NOMO-1 treated with DMSO at 0.1 percent for 48 hours (cell line): ENCODE measurements around the gene ARL6IP4.
A peak's percentile ranks its signal among the peaks of the same experiment; 100 is the strongest.

Source experiments
- DNase-seq: peaks from one replicate; lab custom pipeline; 2025; ENCODE audit not compliant: unreplicated experiment; lab: John Stamatoyannopoulos, UW

ARL6IP4 gene

GRCh38 chr12:122977655-122978392 is 2.7 kb upstream of the ARL6IP4 start:
- DNase-seq = no peak

DNA sequence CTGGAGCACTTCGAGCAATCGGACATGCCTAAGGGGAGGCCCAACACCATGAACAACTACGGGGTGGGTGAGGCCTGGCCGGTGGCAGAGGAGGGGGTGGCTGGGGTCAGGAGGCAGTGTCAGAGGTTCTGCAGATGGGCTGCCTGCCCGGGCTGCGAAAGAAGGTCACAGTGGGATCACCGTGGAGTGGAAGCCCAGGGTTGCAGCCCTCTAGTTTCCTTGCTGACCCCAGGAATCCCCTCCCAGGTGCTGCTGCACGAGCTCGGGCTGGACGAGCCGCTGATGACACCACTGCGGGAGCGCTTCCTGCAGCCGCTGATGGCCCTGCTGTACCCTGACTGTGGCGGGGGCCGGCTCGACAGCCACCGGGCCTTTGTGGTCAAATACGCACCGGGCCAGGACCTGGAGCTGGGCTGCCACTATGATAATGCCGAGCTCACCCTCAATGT is 1.9 kb upstream of the ARL6IP4 start:
- no peak for DNase-seq

DNA sequence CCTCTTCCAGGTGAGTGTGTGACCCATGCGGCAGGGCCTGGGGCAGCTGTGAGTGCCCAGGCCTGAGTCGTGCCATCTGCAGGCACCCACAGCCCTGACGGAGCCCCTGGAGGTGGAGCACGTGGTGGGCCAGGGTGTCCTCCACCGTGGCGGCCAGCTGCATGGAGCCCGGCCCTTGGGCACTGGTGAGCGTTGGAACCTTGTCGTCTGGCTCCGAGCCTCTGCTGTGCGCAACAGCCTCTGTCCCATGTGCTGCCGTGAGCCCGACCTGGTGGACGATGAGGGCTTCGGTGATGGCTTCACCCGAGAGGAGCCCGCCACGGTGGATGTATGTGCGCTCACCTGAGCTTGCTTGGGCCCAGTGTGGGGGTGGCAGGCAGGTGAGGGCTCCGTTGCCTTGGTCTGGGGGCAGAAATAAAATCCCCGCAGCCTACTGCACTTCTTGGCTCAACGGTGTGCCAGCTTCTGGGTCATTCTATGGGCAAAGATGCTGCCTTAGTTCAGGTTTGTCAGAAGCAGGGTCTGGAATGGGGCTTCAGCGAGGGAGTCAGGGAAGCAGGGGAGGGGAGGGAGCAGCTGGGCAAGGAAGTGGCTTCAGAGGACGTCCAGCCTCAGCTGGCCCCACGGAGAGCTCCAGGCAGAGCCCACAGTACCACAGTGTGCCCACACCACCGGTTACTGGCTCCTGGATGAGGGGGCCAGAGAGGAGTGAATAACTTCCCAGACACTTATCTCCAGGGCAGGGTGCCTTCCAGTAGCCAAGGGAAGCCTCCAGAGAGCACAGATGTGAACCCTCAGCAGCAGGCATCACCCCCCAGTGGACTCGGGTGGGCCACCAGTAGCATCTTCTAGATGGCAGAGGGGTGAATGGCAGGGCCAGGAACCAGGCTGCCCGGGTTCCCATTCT is 1.2 kb upstream of the ARL6IP4 start:
- DNase-seq = no peak

DNA sequence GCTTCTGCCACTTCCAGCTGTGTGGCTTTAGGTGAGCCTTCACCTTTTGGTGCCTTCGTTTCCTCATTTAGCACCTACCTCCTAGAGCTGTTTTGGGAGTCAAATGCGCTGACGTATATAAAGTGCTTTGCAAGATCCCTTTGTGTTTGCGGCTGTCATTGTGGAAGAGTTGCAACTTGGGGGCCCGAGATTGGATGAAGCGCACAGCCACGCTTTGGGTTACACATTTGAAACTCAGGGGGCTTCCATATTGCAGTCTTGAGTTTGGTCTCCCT is 636 bp upstream of the ARL6IP4 start:
- DNase-seq = peak; percentile 6

- DNase-seq = no peak
These were observed 573 bp downstream of the ARL6IP4 start for GRCh38 chr12:122981036-122981471.

DNA sequence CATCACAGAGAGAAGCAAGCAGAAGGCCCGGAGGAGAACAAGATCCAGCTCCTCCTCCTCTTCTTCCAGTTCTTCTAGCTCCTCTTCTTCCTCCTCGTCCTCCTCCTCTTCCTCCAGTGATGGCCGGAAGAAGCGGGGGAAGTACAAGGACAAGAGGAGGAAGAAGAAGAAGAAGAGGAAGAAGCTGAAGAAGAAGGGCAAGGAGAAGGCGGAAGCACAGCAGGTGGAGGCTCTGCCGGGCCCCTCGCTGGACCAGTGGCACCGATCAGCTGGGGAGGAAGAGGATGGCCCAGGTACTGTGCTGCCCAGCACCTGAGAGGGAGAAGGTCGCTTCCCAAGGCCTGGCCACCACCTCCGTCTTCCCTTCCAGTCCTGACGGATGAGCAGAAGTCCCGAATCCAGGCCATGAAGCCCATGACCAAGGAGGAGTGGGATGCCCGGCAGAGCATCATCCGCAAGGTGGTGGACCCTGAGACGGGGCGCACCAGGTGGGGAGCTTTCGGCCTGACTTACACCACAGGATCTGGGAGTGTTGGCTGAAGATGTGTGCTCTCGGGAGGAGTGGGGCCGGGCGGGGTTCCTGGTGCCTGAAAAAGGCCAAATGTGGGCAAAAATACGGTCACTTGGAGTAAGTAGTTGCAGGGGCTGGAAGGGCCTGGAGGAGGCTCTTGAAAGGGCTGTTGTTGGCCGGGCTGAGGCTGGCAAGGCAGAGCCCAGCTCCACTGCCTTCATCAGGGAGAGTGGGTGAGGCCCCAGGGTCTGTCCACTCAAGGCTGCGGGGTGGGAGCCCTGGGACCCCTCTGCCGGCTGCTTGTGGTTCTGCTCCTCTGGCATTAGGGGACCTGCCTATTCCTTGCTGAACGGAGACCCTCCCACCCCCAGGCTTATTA is 1.4 kb downstream of the ARL6IP4 start:
- DNase-seq = no peak

- DNase-seq = no peak
These were observed 2.0 kb downstream of the ARL6IP4 start for GRCh38 chr12:122982477-122982815.

DNA sequence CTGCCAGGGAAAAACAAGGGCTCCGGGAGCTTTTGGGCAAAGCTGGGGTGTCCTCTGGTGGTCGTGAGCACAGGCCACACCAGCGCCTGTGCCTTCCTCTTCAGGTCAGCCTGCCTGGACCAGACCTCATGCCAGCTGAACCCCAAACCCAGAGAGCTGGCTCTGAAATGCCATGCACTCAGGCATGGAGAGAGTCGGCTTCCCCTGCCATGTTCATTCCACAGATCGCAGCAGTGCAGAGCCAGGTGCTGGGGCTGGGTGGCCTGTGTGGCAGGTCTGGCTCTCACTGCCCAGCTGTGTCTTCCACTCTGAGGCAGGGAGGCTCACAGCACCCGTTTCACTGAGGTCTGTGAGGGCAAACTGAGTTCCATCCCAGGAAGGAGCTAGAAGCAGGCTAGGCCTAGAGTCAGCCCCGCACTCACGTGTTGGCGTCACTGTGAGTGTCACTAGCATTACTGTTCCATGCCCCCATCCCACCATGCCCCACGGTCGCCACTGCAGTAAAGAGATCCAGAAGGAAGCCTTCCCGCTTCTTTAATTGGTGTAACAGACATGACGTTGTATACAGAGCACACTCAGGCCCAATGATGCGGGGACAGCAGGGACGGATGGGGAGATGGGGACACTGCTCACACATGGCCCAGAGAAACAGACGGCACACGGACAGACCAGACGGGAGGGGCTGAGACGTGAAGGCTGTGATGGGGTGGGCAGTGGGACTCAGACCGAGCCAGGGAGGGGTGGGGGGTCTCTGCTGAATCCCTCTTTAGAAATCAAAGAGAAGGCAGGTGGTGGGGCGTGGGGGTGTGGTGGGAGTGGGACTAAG is 2.7 kb downstream of the ARL6IP4 start:
- DNase-seq = no peak

DNA sequence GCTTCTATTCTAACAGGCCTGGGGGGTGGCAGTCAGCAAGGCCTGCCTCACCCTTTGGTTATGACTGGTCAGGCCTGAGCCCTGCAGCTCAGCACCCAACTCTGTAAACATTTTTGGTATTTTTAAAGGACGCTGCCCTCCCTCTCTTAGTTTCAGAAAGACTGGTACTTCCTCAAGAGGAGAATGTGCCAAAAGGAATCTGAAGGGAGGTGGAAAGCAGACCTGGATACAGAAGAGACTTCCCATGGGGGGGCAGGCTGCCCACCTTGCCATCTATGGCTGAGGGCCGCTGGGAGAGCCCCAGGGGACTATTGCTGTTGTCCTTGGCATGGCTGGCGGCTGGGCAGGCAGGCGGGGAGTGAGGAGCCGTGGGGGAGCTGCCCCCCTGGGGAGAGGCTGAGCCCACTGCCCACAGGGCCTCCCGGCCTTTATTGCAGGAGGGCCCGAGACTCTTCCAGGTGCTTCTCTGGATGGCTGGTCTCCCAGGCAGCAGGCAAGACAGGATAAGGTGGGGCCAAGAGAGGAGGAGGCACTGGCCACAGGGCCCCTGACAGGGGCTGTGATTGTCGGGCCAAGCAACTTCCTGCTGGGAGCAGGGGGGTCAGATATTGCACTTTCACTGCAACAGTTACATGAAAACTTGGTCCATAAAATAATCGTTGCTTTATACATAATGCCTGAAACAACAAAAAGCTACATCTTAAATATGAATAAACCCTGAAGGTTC is 3.5 kb downstream of the ARL6IP4 start:
- DNase-seq = peak; percentile 14

- no peak for DNase-seq
These were observed 4.3 kb downstream of the ARL6IP4 start for GRCh38 chr12:122984612-122985337.

GRCh38 chr12:122985338-122986257 is 5.1 kb downstream of the ARL6IP4 start:
- no peak for DNase-seq

GRCh38 chr12:122986258-122986871 is 5.9 kb downstream of the ARL6IP4 start:
- no peak for DNase-seq

DNA sequence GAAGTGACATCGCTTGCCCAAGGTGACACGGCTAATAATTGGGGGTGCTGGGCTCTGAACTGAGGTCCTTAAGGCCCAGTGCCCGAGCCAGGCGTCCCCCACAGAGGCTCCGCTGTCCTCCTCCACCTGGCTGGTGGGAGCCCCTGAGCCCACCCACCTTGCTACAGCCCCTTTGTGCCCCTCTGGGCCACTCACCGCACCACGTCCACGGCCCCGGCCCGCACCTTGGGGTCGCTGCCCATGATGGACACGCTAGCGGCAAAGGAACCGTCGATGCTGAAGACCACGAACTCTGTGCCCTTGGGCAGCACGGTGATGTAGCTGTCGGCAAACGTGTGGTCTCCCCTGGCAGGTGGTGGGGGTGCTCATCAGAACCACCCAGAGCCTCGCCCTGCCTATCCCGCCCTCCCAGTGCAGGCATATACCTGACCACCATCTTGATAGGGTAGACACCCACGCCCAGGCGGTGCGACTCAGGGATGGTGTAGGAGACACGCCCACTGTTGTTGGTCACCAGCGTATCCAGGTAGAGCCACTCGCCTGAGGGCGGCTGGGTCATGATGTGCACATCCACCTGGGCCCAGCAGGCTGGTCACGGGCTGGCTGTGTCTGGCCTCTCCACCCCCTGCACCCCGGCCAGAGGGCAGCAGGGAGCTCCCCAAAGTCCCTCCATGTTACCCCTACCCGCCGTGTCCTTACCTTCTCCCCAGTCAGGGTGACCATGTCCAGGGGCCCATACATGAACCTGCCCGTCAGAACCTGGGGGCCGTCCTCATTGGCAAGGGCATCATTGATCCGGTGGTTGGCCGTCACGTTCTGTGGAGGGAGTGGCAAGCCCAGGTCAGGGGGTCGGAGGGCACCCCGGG is 6.8 kb downstream of the ARL6IP4 start:
- DNase-seq = no peak

- no peak for DNase-seq
These were observed 7.6 kb downstream of the ARL6IP4 start for GRCh38 chr12:122988036-122988435.

- no peak for DNase-seq
These were observed 8.2 kb downstream of the ARL6IP4 start for GRCh38 chr12:122988612-122989212.

GRCh38 chr12:122989225-122989839 is 8.9 kb downstream of the ARL6IP4 start:
- DNase-seq = no peak
